Stimulated activated CD8-positive, alpha-beta memory T cell treated with anti-CD3 and anti-CD28 coated beads, Interleukin-12 subunit alpha, Interleukin-12 subunit beta, amount 100 ng/mL, for 4 hours (primary cell): ENCODE measurements around the gene HDHD5.

Experiments
- DNase-seq: peaks from one replicate; pipeline ENCODE4 v3.0.0-alpha.2; 2020; ENCODE audit warnings: low read depth

Gene HDHD5

GRCh38 chr22:17158568-17159503 lies at the start of gene HDHD5:
TSS of gene HDHD5 (minus strand) at chr22:17159277. CDS start at chr22:17159251, 26 bp downstream.
- DNase-seq = peak; percentile 82

DNA sequence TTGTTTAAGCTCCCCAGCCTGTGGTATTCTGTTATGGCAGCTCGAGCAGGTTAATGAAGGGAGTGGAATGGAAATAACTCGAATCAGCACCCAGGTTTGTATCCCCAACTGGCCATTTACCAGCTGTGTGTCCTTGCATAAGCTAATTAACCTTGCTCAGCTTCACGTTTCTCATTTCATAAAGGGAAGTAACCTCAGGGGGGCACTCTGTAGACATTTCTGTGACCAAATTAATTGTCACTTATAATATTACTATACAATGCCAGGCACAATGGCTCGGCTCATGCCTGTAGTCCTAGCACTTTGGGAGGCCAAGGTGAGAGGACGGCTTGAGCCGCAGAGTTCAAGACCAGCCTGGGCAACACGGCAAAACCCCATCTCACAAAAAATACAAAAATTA lies 46.4 kb upstream of the HDHD5 start:
- no peak for DNase-seq

- no peak for DNase-seq
These were observed 42.3 kb upstream of the HDHD5 start for GRCh38 chr22:17201285-17201945.

DNA sequence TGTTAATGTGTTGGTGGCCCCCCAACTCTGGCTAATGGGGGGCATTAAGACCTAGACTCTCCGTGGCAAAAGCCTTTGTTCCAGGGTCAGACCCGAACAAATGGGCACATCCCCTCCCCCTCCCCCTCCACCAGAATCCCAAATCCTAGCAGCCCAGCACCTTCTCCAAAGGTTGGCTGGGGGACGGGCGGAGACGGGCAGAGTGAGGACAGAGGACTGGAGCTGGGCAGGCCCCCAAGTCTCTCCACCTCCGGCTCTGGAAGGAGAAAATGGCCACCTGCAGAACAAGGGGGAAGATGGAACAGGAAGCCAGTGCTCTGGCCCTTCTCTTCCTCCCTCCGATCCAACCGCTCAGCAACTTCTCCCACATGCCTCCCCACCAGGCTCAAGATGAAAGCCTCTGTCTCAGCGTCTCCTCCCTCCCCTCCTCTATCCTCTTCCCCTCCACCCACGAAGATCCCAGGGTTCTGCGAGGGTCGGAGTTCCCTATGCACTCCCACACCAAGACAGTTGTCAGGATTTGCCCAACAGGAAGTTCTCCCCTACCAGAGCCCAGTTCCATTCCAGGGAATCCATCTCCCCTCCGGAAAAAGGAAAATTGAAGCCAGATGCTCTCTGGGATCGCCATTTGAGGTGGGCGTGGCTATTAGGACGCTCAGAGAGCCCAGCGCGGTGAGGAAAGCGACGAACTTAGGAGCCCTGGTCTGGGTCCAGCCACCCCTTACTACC lies 40.1 kb upstream of the HDHD5 start:
- no peak for DNase-seq

- no peak for DNase-seq
These were observed 39.3 kb upstream of the HDHD5 start for GRCh38 chr22:17198170-17199002.

- DNase-seq = no peak
These were observed 35.1 kb upstream of the HDHD5 start for GRCh38 chr22:17194213-17194612.

GRCh38 chr22:17192186-17192585 lies 33.1 kb upstream of the HDHD5 start:
- DNase-seq = no peak

- no peak for DNase-seq
These were observed 32.2 kb upstream of the HDHD5 start for GRCh38 chr22:17191163-17191784.

DNA sequence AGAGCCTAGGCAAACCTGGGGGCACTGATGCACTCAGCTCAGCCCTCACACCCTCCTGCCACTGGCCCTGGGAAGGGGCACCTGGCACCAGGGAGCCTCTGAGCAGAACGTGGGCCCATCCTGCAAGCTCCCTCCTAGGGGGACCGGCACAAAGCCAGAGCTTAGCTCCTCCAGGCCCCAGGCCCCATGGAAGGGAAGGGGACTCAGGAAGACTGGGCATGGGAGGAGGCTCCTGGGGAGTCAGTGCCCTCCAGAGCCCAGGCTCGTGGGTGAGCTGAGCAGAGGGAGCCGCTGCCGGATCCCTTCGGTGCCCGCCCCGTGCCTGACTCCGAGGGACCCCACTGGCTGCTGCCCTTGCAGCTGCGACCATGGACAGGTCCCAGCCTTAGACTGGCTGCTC lies 31.6 kb upstream of the HDHD5 start:
- DNase-seq = no peak

GRCh38 chr22:17176715-17177114 lies 17.6 kb upstream of the HDHD5 start:
- DNase-seq = no peak

DNA sequence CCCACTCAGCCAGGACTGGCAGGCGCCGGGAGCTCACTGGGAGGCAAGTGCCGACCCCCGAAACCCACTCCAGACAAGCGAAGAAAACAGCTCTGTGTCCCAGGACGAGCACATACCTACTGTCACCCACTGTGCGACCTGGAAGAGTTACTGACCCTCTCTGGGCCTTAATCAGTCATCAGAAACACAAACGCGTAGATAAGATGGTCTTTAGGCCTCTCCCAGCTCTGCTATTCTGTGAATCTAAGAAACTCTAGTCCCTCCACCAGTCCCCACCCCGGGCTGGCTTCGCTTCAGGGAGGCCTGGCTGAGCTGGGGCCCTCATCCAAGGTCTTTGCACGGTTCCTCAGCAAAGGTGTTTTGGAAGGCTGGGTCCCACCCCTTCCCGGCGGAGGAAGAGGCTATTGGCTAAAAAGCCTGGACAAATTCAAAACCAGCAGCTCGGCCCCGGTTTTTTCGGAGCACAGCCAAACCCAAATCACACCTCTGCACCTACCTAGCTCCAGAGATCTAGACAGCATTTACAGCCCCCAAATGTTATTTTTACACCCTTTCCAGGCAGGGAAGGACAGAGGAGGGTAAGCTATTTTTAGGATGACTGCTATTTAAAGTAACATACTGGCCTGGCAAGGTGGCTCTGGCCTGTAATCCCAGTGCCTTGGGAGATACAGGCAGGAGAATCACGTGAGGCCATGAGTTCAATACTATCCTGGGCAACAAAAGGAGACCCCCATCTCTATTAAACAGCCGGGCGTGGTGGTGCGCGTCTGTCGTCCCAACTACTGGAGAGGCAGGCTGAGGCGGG lies 13.2 kb upstream of the HDHD5 start:
- no peak for DNase-seq

GRCh38 chr22:17171153-17172028 lies 12.3 kb upstream of the HDHD5 start:
- peak; percentile 66 for DNase-seq

DNA sequence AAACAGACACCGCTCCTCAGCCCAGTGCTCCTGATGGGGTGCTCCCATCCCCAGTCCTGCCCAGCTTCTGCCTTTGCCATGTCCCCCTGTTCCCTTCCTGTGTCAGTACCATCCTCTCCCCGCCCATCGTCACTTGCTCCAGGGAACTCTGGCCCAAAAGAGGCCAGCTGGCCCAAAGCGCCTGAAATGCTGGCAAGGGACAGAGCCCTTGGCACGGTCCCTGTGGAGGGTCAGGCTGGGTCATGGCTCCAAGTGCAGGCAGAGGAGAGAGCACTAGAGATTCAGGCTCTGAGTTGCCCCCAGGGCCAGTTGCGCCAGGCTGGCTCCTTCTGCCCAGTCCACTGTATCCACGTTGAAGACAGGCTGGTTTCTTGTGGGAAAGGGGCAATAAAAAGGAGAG lies 8.4 kb upstream of the HDHD5 start:
- DNase-seq = no peak

- no peak for DNase-seq
These were observed 5.4 kb upstream of the HDHD5 start for GRCh38 chr22:17164392-17165024.

- no peak for DNase-seq
These were observed 3.7 kb upstream of the HDHD5 start for GRCh38 chr22:17162731-17163130.

GRCh38 chr22:17161991-17162390 lies 2.9 kb upstream of the HDHD5 start:
- no peak for DNase-seq

- DNase-seq = peak; percentile 42
These were observed 451 bp upstream of the HDHD5 start for GRCh38 chr22:17159504-17159951.

DNA sequence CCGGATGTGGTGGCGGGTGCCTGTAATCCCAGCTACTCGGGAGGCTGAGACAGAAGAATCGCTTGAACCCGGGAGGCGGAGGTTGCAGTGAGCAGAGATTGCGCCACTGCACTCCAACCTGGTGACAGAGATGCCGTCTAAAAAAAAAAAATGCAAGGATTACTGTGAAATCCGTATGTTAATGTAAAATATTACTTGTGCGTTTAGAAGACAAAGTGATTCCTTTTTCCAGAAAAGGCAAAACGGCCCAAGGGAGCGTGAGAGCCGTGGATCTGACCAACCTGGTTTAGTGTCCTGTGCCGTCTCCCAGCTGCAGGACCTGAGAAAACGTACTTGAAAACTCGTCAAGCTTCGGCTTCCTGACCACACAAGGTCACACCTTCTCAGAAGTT lies 905 bp downstream of the HDHD5 start:
- DNase-seq = no peak

- no peak for DNase-seq
These were observed 1.4 kb downstream of the HDHD5 start for GRCh38 chr22:17157714-17158113.
